ENCODE measurements around the gene CACUL1.
"Not testable (repeated sequence)": the region's sequence is repeated elsewhere in the genome, so short reads cannot be mapped to it uniquely, and the experiment has no call there.

DNA sequence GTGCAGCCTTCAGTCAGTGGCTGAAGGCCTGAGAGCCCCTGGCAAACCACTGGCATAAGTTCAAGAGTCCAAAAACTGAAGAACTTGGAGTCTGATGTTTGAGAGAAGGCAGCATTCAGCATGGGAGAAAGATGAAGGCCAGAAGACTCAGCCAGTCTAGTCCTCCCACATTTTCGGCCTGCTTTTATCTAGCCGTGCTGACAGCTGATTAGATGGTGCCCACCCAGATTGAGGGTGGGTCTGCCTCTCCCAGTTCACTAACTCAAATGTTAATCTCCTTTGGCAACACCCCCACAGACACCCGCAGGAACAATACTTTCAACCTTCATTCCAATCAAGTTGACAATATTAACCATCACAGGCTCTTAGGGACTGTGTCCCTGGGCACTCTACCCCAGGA, 83.5 kb downstream of the CACUL1 start:
- TF ChIP-seq CTCF, EP300 (IDR thresholded peaks at IDR 0.05): not testable (repeated sequence)
